Erythroblast (primary cell): ENCODE results near the gene WT1.

Experiments used
- DNase-seq, 2 experiments: peaks; one replicate each; lab custom pipeline; 2025; lab: John Stamatoyannopoulos, UW
- GATA1 ChIP-seq: IDR thresholded peaks from 2 replicates; pipeline ENCODE4 v1.6.1; 2011; ENCODE audit warnings: low read depth, mild to moderate bottlenecking, control low read depth, low read length, moderate library complexity
- POLR2A ChIP-seq: IDR thresholded peaks from 2 replicates; pipeline ENCODE4 v1.6.1; 2011; ENCODE audit warnings: mild to moderate bottlenecking, low read length

The WT1 gene

DNA sequence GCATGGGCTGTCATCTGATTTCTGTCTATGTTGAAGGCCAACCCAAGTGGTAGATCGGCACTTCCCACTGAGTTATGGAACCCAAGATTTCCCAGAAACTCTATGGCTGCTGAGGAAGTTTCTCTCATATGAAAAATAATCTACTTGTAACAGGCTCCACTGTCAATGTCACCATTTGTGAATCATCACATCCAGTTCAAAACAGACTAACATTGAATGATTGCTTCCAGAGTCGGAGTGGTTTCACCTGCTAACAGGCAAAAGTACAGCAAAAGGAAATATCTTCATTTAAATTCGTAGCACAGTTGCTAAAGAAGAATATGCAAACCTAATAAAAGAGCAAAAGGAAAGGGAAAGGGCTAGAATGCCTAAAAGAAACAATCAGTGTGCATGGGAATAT lies 12.8 kb downstream of the WT1 start:
- TF ChIP-seq GATA1 (no peak), POLR2A (no peak)
- no peak for DNase-seq

DNA sequence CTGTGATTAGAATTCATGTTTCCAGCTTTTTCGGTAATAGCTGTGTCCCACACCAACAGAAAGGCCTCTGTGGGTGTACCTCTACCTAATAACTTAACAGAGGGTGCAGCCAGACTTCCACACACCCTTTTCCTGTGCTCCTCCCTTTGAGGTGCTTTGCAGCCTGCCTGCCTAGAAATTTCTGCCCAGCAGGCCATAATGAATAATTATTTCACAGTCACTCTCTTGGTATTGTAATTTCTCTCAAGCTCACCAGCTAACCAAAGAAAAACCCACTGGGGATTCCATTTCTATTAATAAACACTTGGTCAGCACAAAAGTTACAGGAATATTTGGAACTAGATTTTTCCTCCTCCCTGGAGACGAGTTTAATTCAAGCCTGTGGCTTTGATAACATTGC lies 13.3 kb downstream of the WT1 start:
- no peak for TF ChIP-seq GATA1
- no peak for TF ChIP-seq POLR2A
- DNase-seq, result no peak

DNA sequence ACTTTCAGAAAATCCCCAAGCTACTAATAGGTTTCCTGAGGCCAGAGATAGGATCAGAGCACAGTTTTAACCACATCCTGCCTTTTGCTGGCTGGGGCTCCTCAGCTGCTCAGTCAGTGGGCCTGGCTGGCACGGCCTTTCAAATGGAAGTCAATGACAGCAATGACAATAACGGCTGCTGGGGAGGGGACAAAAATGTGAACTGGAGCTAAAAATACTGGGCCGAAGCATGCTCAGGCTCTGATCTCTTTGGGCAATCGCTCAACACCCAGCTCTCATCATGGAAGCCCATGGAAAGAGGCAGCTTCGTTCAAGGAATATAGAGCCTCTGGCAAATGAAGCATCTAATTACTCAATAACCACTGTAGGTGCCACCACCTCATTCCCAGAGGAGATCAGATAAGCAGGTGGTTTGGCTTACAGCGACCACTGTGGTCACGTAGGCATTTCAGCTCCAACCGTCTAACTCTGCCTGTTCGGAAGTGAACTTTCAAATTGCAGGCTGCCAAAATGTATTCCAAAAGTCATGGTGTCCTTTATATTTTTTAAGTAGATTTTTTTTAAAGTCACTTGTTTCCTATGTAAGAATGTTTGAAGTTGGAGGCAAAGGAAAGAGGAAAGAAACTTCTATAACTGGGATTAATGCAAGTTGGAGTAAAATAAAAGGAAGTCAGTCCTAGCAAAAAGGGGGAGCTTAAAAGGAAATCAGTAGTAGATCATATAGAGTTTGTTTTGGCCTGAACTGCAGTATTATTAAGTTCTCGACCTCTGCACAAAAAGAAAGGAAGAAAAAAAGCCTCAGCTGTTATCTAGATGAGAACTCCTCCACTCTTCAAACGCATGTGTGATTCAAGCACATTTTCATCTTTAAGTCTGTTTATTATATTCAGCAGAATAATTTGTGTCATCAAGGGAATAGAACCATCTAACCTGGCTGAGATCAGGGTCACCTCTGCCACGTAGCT lies 14.1 kb downstream of the WT1 start:
- TF ChIP-seq GATA1 (no peak), POLR2A (peak; percentile 37)
- DNase-seq, result peak; percentile 34 to 51

- TF ChIP-seq GATA1 (no peak), POLR2A (no peak)
- DNase-seq, result no peak
These were observed 15.2 kb downstream of the WT1 start for GRCh38 chr11:32420139-32420538.

GRCh38 chr11:32418836-32419235 lies 16.5 kb downstream of the WT1 start:
- DNase-seq, result no peak
- TF ChIP-seq GATA1, result no peak
- no peak for TF ChIP-seq POLR2A

GRCh38 chr11:32417806-32418205 lies 17.5 kb downstream of the WT1 start:
- no peak for DNase-seq
- TF ChIP-seq POLR2A, result no peak
- TF ChIP-seq GATA1, result no peak

DNA sequence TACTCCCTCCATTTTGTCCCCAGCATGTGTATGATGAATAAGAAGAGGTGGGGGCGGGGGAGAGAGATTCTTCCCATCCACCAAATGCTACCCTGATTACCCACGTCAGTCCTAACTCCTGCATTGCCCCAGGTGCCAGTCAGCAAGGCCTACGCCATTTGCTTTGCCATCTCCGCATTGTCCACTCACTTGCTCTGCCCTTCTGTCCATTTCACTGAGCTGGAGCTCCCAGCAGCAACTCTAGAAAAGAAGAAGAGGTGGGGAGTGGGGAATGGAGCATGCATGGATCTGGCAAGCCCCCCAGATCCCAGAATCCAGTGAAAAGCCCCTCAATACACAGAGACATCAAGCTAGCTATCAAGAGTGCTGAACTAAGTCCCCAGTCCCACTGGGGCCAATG lies 19.0 kb downstream of the WT1 start:
- TF ChIP-seq GATA1, result no peak
- no peak for TF ChIP-seq POLR2A
- no peak for DNase-seq

- DNase-seq, result no peak
- no peak for TF ChIP-seq GATA1
- no peak for TF ChIP-seq POLR2A
These were observed 20.4 kb downstream of the WT1 start for GRCh38 chr11:32414925-32415324.

- no peak for DNase-seq
- TF ChIP-seq GATA1 (no peak), POLR2A (no peak)
These were observed 23.3 kb downstream of the WT1 start for GRCh38 chr11:32411942-32412615.

DNA sequence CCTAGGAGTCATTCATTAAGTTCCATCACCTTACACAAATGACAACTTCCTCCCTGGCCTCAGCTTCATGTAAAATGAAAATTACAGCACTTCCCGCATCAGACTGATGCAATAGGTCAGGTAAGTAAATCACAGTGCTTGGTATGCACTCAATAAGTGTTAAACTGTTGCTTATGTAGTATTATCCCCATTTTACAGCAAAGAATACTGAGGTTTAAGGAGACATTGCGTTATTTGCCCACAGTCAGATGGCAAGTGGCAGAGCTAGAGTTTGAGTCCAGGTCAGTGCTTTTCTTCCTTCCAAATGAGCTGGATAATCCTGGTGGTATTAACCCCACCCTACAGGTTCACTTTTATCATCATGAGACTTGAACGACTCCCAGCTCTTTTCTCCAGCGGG lies 29.7 kb downstream of the WT1 start:
- TF ChIP-seq GATA1 (no peak), POLR2A (no peak)
- DNase-seq, result no peak

DNA sequence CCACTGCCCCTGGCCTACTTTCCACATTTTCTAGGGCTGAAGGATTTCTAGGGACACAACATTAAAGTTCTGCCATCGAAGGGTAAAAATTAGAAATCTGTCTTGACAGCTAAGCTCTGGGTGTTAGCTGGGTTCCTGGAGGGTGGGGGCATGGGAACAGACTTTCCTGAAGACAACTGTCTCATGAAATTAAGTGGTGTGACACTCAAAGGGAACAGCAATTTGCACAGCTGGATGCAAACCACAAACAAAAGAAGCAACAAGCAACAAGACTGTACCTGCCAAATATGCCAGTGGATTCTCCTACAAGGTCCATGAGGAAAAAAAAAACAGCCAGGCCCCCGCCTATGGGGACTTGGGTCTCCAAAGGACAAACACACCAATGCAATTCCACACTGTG lies 32.5 kb downstream of the WT1 start:
- no peak for DNase-seq

DNA sequence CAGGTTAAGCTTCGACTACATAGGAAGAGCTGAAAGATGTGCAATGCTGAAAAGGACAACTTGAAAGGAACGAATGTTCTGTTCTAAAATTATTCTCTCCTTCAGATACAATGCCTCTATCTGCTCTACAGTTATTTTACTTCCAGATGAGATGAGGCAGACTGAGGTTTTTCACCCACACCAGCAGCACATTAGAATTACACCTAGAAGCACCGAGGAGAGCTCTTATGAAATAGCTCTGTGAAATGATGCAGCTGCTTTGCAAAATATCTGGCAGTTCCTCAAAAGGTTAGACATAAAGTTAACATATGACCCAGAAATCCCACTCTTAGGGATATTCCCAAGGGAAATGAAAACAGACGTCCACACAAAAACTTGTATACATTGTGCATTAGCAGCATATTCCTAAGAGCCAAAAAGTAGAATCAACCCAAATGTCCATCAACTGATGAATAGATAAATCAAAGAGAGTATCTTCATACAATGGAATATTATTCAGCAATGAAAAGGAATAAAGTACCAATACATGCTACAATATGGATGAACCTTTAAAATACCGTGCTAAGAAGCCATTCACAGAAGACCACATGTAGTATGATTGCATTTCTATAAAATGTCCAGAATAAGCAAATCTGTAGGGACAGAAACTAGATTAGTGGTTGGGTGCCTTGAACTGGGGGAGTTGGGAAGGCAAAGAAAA lies 34.5 kb downstream of the WT1 start:
- no peak for TF ChIP-seq POLR2A
- TF ChIP-seq GATA1, result no peak

More for the DNA sequence above, 32.5 kb downstream of the WT1 start:
- TF ChIP-seq GATA1 (no peak), POLR2A (no peak)

DNA sequence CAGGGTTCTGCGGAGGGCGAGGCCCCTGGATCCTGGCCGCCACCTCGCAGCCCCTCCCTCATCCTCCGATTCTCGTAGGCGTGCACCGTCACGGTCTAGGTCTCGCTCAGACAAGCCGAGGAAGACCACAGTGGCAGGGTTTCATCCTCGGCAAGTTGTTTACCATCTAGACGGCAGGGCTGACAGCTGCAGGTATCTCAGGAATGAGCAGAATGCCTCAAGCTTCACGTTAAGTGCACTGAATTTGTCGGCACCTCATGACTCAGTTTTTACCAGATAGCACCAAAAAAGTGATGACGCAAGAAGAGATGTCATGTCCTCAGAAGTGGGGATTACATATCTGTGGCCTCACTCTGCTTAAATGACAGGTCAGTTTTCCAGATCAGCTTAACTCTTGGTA lies 35.1 kb downstream of the WT1 start:
- TF ChIP-seq GATA1, result no peak
- DNase-seq, result peak; percentile 10 to 58

More for the DNA sequence above, 34.5 kb downstream of the WT1 start:
- no peak for DNase-seq

- TF ChIP-seq POLR2A, result no peak
- TF ChIP-seq GATA1, result no peak
- DNase-seq, result no peak
These were observed 38.3 kb downstream of the WT1 start for GRCh38 chr11:32396991-32397390.

DNA sequence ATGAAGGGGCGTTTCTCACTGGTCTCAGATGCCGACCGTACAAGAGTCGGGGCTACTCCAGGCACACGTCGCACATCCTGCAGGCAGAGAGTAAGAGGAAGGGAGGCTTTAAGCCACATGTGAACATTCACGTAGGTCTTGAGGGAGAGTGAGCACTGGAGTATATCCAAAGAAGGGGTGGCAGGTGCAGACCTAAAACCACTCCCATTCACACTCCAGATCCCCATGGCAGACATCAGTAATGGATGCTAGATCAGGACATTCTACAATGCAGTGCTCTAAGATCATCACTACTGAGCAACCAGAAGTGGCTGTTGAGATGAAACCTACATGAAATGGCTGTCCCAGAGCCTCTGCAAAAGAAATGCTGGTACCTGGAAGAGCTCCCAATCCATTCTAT lies 39.0 kb downstream of the WT1 start:
- no peak for TF ChIP-seq GATA1
- TF ChIP-seq POLR2A, result no peak
- no peak for DNase-seq

DNA sequence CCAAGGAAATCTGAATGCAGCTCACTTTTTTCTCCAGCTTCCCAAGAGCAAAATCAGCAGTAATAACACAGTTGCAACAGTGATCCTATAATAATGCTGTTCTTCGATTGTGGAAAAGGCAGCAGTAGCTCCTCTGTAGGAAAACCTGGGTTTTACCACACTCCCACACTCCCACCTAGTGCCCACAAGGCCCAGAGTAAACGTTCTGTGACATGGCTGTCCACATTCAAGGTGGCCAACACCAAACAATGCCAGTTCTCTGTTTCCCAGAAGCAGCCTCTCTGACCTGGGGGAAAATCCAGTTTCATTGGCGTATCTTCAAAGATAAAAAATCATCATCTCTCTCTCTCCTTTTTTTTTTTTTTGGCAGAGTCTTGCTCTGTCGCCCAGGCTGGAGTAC lies 40.2 kb downstream of the WT1 start:
- DNase-seq, result no peak
- no peak for TF ChIP-seq GATA1
- no peak for TF ChIP-seq POLR2A
